Gastrocnemius medialis (tissue), 4 donors: ENCODE data around the gene PPP2R2B. TPM values are rescaled to one million over a fixed set of nuclear protein-coding genes. Genes with fewer than 3 reads are reported as not detected.

Experiments used
- ATAC-seq, 2 donors: fragments of 150-250 bp; one replicate each; pipeline ENCODE4 v1.9.1; 2016
- DNase-seq, 2 donors: peaks; one replicate each; pipeline ENCODE4 v3.0.0-alpha.2; 2019
- H3K27ac ChIP-seq, 4 donors: fragments of 200-600 bp; sonication (generic); 1 replicate in 1 of 4; 2 replicates in 3 of 4; pipeline ENCODE4 v1.5.1; 2016 to 2018; ENCODE audit warnings: mild to moderate bottlenecking in 2 of 4, moderate library complexity in 1 of 4
- H3K27me3 ChIP-seq, 3 donors: fragments of 200-600 bp; sonication (generic) in 2 of 3; 1 replicate in 1 of 3; 2 replicates in 2 of 3; pipeline versions ENCODE4 v1.5.1 to v1.6.0; 2016 to 2019; ENCODE audit warnings: mild to moderate bottlenecking in 1 of 3, moderate library complexity in 1 of 3
- H3K36me3 ChIP-seq, 2 donors: fragments of 200-600 bp; sonication (generic) in 1 of 2; one replicate each; pipeline ENCODE4 v1.5.1; 2017 to 2018
- H3K4me1 ChIP-seq, 2 donors: fragments of 200-600 bp; sonication (generic) in 1 of 2; one replicate each; pipeline ENCODE4 v1.5.1; 2016 to 2017; ENCODE audit warnings: mild to moderate bottlenecking in 2 of 2
- H3K4me3 ChIP-seq, 4 donors: fragments of 200-600 bp; sonication (generic) in 3 of 4; 1 replicate in 1 of 4; 2 replicates in 3 of 4; pipeline ENCODE4 v1.5.1; 2016 to 2019; ENCODE audit warnings: mild to moderate bottlenecking in 2 of 4
- H3K9me3 ChIP-seq, 3 donors: fragments of 200-600 bp; sonication (generic) in 2 of 3; 1 replicate in 1 of 3; 2 replicates in 2 of 3; pipeline ENCODE4 v1.5.1; 2016 to 2019
- CTCF ChIP-seq, 5 experiments: fragments of 450-650 bp in 3 of 5; fragments of 200-600 bp in 2 of 5; sonication (generic) in 2 of 5; IDR thresholded peaks in 4 of 5; conservative IDR thresholded peaks in 1 of 5; 1 replicate in 4 of 5; 2 replicates in 1 of 5; pipeline ENCODE4 v1.5.1; 2016 to 2019; ENCODE audit warnings: antibody characterized with exemption in 5 of 5, mild to moderate bottlenecking in 3 of 5, moderate library complexity in 3 of 5
- POLR2A ChIP-seq, 2 donors: fragments of 450-650 bp; IDR thresholded peaks; one replicate each; pipeline ENCODE4 v1.6.1; 2017; ENCODE audit warnings: antibody characterized with exemption in 2 of 2, mild to moderate bottlenecking in 2 of 2, moderate library complexity in 2 of 2
- in situ Hi-C, 4 donors: fragments of 200-750 bp; cut with MboI; loops; one replicate each; pipeline versions ENCODE4 v1.15.0 to v1.8.0; 2017; ENCODE audit warnings: low sequenced_read_pairs in 4 of 4
- intact Hi-C: fragments of 100-400 bp; cut with DNase I; formaldehyde crosslinking; loops from one replicate; pipeline ENCODE4 v1.15.1; 2023; ENCODE audit warnings: low total_unique reads
- total RNA-seq, 4 donors: library from RNA; depleted of rRNA; stranded (reverse); fragments of >200 nt; gene quantifications; one replicate each; pipeline versions ENCODE4 v1.1.0 to v1.2.3, GENCODE V29; 2016

Gene PPP2R2B
- total RNA-seq, 4 donors from 2014 or later, result 0.04 to 0.76 (median 0.19) TPM; not detected in 1

- Histone ChIP-seq H3K36me3 (no peaks in the 10 kb centered on the region), H3K9me3 (no peaks in the 10 kb centered on the region), H3K4me1 (no peaks in the 10 kb centered on the region), H3K27ac (no peak overlapping the region), H3K27me3 (no peaks in the 10 kb centered on the region), H3K4me3 (no peak overlapping the region)
- in situ Hi-C loops (no loop called here), intact Hi-C loops (no loop called here)
- DNase-seq, result no peak
- TF ChIP-seq POLR2A (IDR thresholded peaks at IDR 0.05) (no peak), CTCF (IDR thresholded peaks at IDR 0.05 in 4 of 5, conservative IDR thresholded peaks at IDR 0.05 in 1 of 5) (no peak)
- ATAC-seq, result no peak
These were observed 89.7 kb downstream of the PPP2R2B start for GRCh38 chr5:146788898-146789297.

- no peak overlapping the region for H3K4me3 ChIP-seq
- ATAC-seq (no peak), DNase-seq (no peak)
- no peaks in the 10 kb centered on the region for H3K36me3 ChIP-seq
- in situ Hi-C loops, result no loop called here
- no peaks in the 10 kb centered on the region for H3K9me3 ChIP-seq
- TF ChIP-seq CTCF (IDR thresholded peaks at IDR 0.05 in 4 of 5, conservative IDR thresholded peaks at IDR 0.05 in 1 of 5) (no peak), POLR2A (IDR thresholded peaks at IDR 0.05) (no peak)
- no peak overlapping the region for H3K27ac ChIP-seq
- H3K4me1 ChIP-seq, result no peaks in the 10 kb centered on the region
- intact Hi-C loops, result no loop called here
- H3K27me3 ChIP-seq, result no peaks in the 10 kb centered on the region
These were observed 93.5 kb downstream of the PPP2R2B start for GRCh38 chr5:146785065-146785464.

GRCh38 chr5:146781157-146781556 lies 97.4 kb downstream of the PPP2R2B start:
- TF ChIP-seq CTCF (IDR thresholded peaks at IDR 0.05 in 4 of 5, conservative IDR thresholded peaks at IDR 0.05 in 1 of 5) (no peak), POLR2A (IDR thresholded peaks at IDR 0.05) (no peak)
- H3K36me3 ChIP-seq, result no peaks in the 10 kb centered on the region
- H3K27me3 ChIP-seq, result no peaks in the 10 kb centered on the region
- ATAC-seq (no peak), DNase-seq (no peak)
- intact Hi-C loops, result no loop called here
- H3K4me3 ChIP-seq, result no peak overlapping the region
- H3K4me1 ChIP-seq, result no peaks in the 10 kb centered on the region
- in situ Hi-C loops, result no loop called here
- H3K27ac ChIP-seq, result no peak overlapping the region
- no peaks in the 10 kb centered on the region for H3K9me3 ChIP-seq

GRCh38 chr5:146779211-146779869 lies 99.2 kb downstream of the PPP2R2B start:
- TF ChIP-seq POLR2A (IDR thresholded peaks at IDR 0.05), result no peak
- no peak for TF ChIP-seq CTCF (IDR thresholded peaks at IDR 0.05 in 4 of 5, conservative IDR thresholded peaks at IDR 0.05 in 1 of 5)
- in situ Hi-C loops (no loop called here), intact Hi-C loops (no loop called here)

GRCh38 chr5:146778795-146779194 lies 99.8 kb downstream of the PPP2R2B start:
- TF ChIP-seq POLR2A (IDR thresholded peaks at IDR 0.05), result no peak
- no peak for TF ChIP-seq CTCF (IDR thresholded peaks at IDR 0.05 in 4 of 5, conservative IDR thresholded peaks at IDR 0.05 in 1 of 5)
- Histone ChIP-seq H3K9me3 (no peaks in the 10 kb centered on the region), H3K27ac (no peak overlapping the region), H3K4me3 (no peak overlapping the region), H3K27me3 (no peaks in the 10 kb centered on the region), H3K4me1 (no peaks in the 10 kb centered on the region), H3K36me3 (no peaks in the 10 kb centered on the region)
- no peak for ATAC-seq
- no peak for DNase-seq
- intact Hi-C loops, result no loop called here
- in situ Hi-C loops, result no loop called here

More at GRCh38 chr5:146779211-146779869, 99.2 kb downstream of the PPP2R2B start:
- Histone ChIP-seq H3K4me1 (no peaks in the 10 kb centered on the region), H3K27ac (no peak overlapping the region), H3K36me3 (no peaks in the 10 kb centered on the region), H3K4me3 (no peak overlapping the region), H3K27me3 (no peaks in the 10 kb centered on the region), H3K9me3 (no peaks in the 10 kb centered on the region)
- no peak for DNase-seq
- no peak for ATAC-seq
